Hepatocyte (in vitro differentiated cells): ENCODE data around the gene BLOC1S5. TPM values are rescaled to one million over a fixed set of nuclear protein-coding genes. Genes with fewer than 3 reads are reported as not detected.

Source experiments
- DNase-seq: peaks from one replicate; pipeline ENCODE4 v3.0.0-alpha.2; 2016; ENCODE audit warnings: low spot score
- H2AFZ ChIP-seq: fragments of 200-600 bp; sonication (generic); 2 replicates; pipeline ENCODE4 v1.6.0; 2016; ENCODE audit warnings: antibody characterized with exemption, mild to moderate bottlenecking
- H3K27ac ChIP-seq: fragments of 200-600 bp; sonication (generic); 2 replicates; pipeline ENCODE4 v1.5.1; 2016; ENCODE audit warnings: mild to moderate bottlenecking
- H3K27me3 ChIP-seq: fragments of 200-600 bp; sonication (generic); 2 replicates; pipeline ENCODE4 v1.6.1; 2016
- H3K36me3 ChIP-seq: fragments of 200-600 bp; sonication (generic); replicated peaks from 2 replicates; pipeline ENCODE4 v1.5.1; 2016; ENCODE audit warnings: low read depth; ENCODE audit not compliant: insufficient read depth
- H3K4me1 ChIP-seq: fragments of 200-600 bp; sonication (generic); 2 replicates; pipeline ENCODE4 v1.5.1; 2016; ENCODE audit warnings: mild to moderate bottlenecking, moderate library complexity; ENCODE audit not compliant: insufficient read depth
- H3K4me2 ChIP-seq: fragments of 200-600 bp; sonication (generic); 2 replicates; pipeline ENCODE4 v1.6.0; 2016
- H3K4me3 ChIP-seq: fragments of 200-600 bp; sonication (generic); 2 replicates; pipeline ENCODE4 v1.5.1; 2016; ENCODE audit warnings: mild to moderate bottlenecking
- H3K79me2 ChIP-seq: fragments of 200-600 bp; sonication (generic); 2 replicates; pipeline ENCODE4 v1.6.0; 2017; ENCODE audit warnings: mild to moderate bottlenecking
- H3K9me2 ChIP-seq: fragments of 200-600 bp; sonication (generic); replicated peaks from 2 replicates; pipeline ENCODE4 v1.6.0; 2017; ENCODE audit warnings: mild to moderate bottlenecking; ENCODE audit not compliant: insufficient read depth
- H3K9me3 ChIP-seq: fragments of 200-600 bp; sonication (generic); 2 replicates; pipeline ENCODE4 v1.5.1; 2016; ENCODE audit warnings: low read depth, mild to moderate bottlenecking
- H4K20me1 ChIP-seq: fragments of 200-600 bp; sonication (generic); 2 replicates; pipeline ENCODE4 v1.6.0; 2016; ENCODE audit warnings: mild to moderate bottlenecking; ENCODE audit not compliant: insufficient read depth, poor library complexity, severe bottlenecking
- CTCF ChIP-seq: fragments of 200-600 bp; sonication (generic); IDR thresholded peaks from 2 replicates; pipeline ENCODE4 v1.5.1; 2016; ENCODE audit warnings: antibody characterized with exemption, mild to moderate bottlenecking; ENCODE audit not compliant: poor library complexity
- EZH2 ChIP-seq: fragments of 200-600 bp; sonication (generic); IDR thresholded peaks from 2 replicates; pipeline ENCODE4 v1.6.1; 2016; ENCODE audit warnings: antibody characterized with exemption, mild to moderate bottlenecking, borderline replicate concordance
- EZH2phosphoT487 ChIP-seq: fragments of 200-600 bp; sonication (generic); IDR thresholded peaks from one replicate; pipeline ENCODE4 v1.6.1; 2018; ENCODE audit warnings: antibody characterized with exemption, mild to moderate bottlenecking, low read depth, moderate library complexity; ENCODE audit not compliant: unreplicated experiment, severe bottlenecking
- WGBS: methylation state at CpG from one replicate; pipeline ENCODE4 v1.1.6; 2016; ENCODE audit warnings: low lambda C conversion rate; ENCODE audit errors: missing lambda C conversion rate; 5-methylcytosine and 5-hydroxymethylcytosine counted together
- polyA plus RNA-seq: library from polyadenylated mRNA; unstranded; fragments of >200 nt; fragmentation: Nextera tagmentation; extraction: Ambion mirVana; gene quantifications from 2 replicates; pipeline ENCODE4 v1.2.1, GENCODE V29; 2016
- total RNA-seq: library from RNA; depleted of rRNA; stranded (reverse); fragments of >200 nt; gene quantifications from 2 replicates; pipeline ENCODE4 v1.2.3, GENCODE V29; 2014

The BLOC1S5 gene
- total and polyA plus RNA-seq, 2 experiments from 2014 or later: 9.9 to 17.6 TPM

DNA sequence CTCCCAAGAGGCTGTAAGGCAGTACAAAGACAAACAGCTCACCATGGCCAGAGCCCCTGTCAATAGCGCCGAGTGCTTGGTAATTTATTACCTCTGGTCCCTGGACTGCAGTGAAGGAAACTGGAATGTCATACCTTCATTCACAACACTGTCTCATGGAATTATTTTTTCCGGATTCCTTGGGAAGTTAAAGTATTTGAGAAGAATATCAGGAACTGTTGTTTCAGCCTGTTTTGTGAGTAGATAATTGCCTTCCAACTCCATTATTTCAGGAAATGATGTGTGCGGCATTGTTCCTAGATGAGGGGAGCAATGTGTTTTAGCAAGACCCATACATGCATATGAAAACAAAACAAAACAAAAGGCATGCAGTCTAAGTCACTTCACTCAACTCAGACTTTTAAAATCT, 64.0 kb downstream of the BLOC1S5 start:
- DNase-seq: no peak
- Histone ChIP-seq H4K20me1 (no peaks in the 10 kb centered on the region), H3K4me1 (peaks cover 4% of the 10 kb centered on the region), H3K9me2 (no peaks in the 10 kb centered on the region), H3K36me3 (no peaks in the 10 kb centered on the region), H2AFZ (no peak overlapping the region), H3K9me3 (no peaks in the 10 kb centered on the region), H3K4me3 (no peak overlapping the region), H3K27me3 (no peaks in the 10 kb centered on the region), H3K79me2 (no peaks in the 10 kb centered on the region), H3K4me2 (no peak overlapping the region), H3K27ac (no peak overlapping the region)
- no peak for TF ChIP-seq EZH2phosphoT487
- 47% methylated on average over 4 of the region's 4 CpGs for WGBS

DNA sequence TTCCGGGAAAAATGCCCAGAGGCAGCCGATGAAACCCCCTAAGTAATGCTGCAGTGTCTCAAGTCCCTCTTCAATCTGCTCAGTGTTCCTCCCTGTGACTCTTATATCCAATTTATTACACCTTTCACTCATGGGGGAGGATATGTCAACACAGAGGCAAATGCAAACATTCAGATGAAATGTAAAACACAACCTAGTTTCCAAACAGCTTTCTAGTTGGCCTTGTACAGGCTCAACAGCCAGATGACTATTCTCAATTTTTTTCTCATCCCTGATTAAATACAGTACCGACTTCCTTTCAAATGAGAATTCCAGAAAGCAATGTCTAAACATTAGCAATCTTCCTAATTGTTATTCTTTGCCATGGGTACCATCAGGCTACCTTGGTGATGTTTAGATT, 65.0 kb downstream of the BLOC1S5 start:
- TF ChIP-seq EZH2 (no peak), CTCF (no peak), EZH2phosphoT487 (no peak)
- no peak overlapping the region for H2AFZ ChIP-seq
- H3K27ac ChIP-seq: no peak overlapping the region

DNA sequence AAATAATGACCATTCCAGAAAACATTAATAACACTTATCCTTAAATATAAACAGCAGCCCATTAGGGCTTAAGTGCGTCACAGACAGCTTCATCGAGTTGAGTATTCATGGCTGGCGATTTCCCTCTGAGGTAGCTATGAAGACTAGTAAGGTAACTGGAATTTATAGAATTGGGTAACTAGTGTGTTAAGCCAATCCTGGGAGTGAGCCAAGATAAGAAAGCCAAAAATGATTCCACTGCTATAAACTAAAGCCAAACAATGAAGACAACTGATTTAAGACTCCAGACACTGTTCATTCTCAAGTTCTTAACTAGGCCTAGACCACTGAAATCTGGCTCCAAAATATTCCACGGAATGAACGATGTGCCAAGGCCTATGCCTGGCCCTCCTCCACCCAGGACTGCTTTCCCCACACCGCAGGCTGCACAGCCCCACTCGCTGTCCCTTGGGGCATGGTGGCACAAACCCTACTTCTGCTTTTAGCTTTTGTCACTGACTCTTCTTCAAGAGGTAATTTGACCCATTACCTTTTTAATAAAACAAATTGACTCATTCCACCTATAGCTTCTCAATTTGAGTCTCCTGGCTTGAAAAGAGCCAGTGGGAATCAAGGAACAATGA, 66.0 kb downstream of the BLOC1S5 start:
- H3K4me2 ChIP-seq: no peak overlapping the region

More for the DNA sequence above, 65.0 kb downstream of the BLOC1S5 start:
- Histone ChIP-seq H3K27me3 (no peaks in the 10 kb centered on the region), H3K4me2 (no peak overlapping the region), H3K79me2 (no peaks in the 10 kb centered on the region), H4K20me1 (no peaks in the 10 kb centered on the region), H3K9me3 (no peaks in the 10 kb centered on the region), H3K4me1 (peaks cover 4% of the 10 kb centered on the region), H3K9me2 (no peaks in the 10 kb centered on the region), H3K36me3 (no peaks in the 10 kb centered on the region), H3K4me3 (no peak overlapping the region)
- 82% methylated on average over 3 of the region's 3 CpGs for WGBS
- no peak for DNase-seq

More for the DNA sequence above, 66.0 kb downstream of the BLOC1S5 start:
- WGBS: 68% methylated on average over 7 of the region's 7 CpGs
- H3K9me2 ChIP-seq: no peaks in the 10 kb centered on the region
- H2AFZ ChIP-seq: no peak overlapping the region
- no peaks in the 10 kb centered on the region for H4K20me1 ChIP-seq
- peaks cover 4% of the 10 kb centered on the region for H3K4me1 ChIP-seq
- no peaks in the 10 kb centered on the region for H3K79me2 ChIP-seq
- H3K4me3 ChIP-seq: no peak overlapping the region
- H3K27ac ChIP-seq: peak overlapping the region; percentile 43
- H3K9me3 ChIP-seq: no peaks in the 10 kb centered on the region
- TF ChIP-seq EZH2: no peak
- TF ChIP-seq EZH2phosphoT487: no peak
- TF ChIP-seq CTCF: no peak
- H3K27me3 ChIP-seq: no peaks in the 10 kb centered on the region
- DNase-seq: peak; percentile 28
- H3K36me3 ChIP-seq: no peaks in the 10 kb centered on the region
